ENCODE measurements around the gene HRAS.
A peak's percentile ranks its signal among the peaks of the same experiment; 100 is the strongest.

Gene HRAS

GRCh38 chr11:550746-551085 lies 15.3 kb upstream of the HRAS start:
- H3K4me3 ChIP-seq (ENCODE audit: low read length): no peak overlapping the region
- no peaks in the 10 kb centered on the region for H3F3A ChIP-seq (ENCODE audit: control insufficient read depth, insufficient read depth)
- no peaks in the 10 kb centered on the region for H4K20me1 ChIP-seq (ENCODE audit: control insufficient read depth, insufficient read depth, low read depth, low read length)
- H3K36me3 ChIP-seq (ENCODE audit: control insufficient read depth, low read length): no peaks in the 10 kb centered on the region
- H3K9me2 ChIP-seq (replicated peaks; ENCODE audit: control insufficient read depth, low read length): no peaks in the 10 kb centered on the region
- TF ChIP-seq CTCF (IDR thresholded peaks at IDR 0.05; ENCODE audit: low read depth, low read length, poor library complexity, severe bottlenecking) (no peak), EZH2phosphoT487 (IDR thresholded peaks at IDR 0.05; ENCODE audit: borderline replicate concordance, low read length) (no peak)
- peaks cover 6% of the 10 kb centered on the region for H3K27me3 ChIP-seq (ENCODE audit: control insufficient read depth, low read length)
- no peaks in the 10 kb centered on the region for H3K79me2 ChIP-seq (ENCODE audit: control insufficient read depth, low read length)
- no peaks in the 10 kb centered on the region for H3K9me3 ChIP-seq (ENCODE audit: control insufficient read depth, insufficient read depth, low read length)
- no peak overlapping the region for H3K4me2 ChIP-seq (ENCODE audit: low read length)
- H3K27ac ChIP-seq (ENCODE audit: low read depth, low read length): no peak overlapping the region
- H3K4me1 ChIP-seq (ENCODE audit: control insufficient read depth, low read length): peaks cover 22% of the 10 kb centered on the region

GRCh38 chr11:550021-550745 lies 14.8 kb upstream of the HRAS start:
- TF ChIP-seq EZH2phosphoT487 (IDR thresholded peaks at IDR 0.05; ENCODE audit: borderline replicate concordance, low read length) (no peak), CTCF (IDR thresholded peaks at IDR 0.05; ENCODE audit: low read depth, low read length, poor library complexity, severe bottlenecking) (no peak)
- Histone ChIP-seq H3K4me1 (ENCODE audit: control insufficient read depth, low read length) (peaks cover 17% of the 10 kb centered on the region), H3K36me3 (ENCODE audit: control insufficient read depth, low read length) (no peaks in the 10 kb centered on the region), H3K27ac (ENCODE audit: low read depth, low read length) (no peak overlapping the region), H3K9me2 (replicated peaks; ENCODE audit: control insufficient read depth, low read length) (no peaks in the 10 kb centered on the region), H3K79me2 (ENCODE audit: control insufficient read depth, low read length) (no peaks in the 10 kb centered on the region), H3F3A (ENCODE audit: control insufficient read depth, insufficient read depth) (no peaks in the 10 kb centered on the region), H3K4me2 (ENCODE audit: low read length) (no peak overlapping the region), H3K9me3 (ENCODE audit: control insufficient read depth, insufficient read depth, low read length) (no peaks in the 10 kb centered on the region), H4K20me1 (ENCODE audit: control insufficient read depth, insufficient read depth, low read depth, low read length) (no peaks in the 10 kb centered on the region), H3K27me3 (ENCODE audit: control insufficient read depth, low read length) (peaks cover under 1% of the 10 kb centered on the region), H3K4me3 (ENCODE audit: low read length) (no peak overlapping the region)

DNA sequence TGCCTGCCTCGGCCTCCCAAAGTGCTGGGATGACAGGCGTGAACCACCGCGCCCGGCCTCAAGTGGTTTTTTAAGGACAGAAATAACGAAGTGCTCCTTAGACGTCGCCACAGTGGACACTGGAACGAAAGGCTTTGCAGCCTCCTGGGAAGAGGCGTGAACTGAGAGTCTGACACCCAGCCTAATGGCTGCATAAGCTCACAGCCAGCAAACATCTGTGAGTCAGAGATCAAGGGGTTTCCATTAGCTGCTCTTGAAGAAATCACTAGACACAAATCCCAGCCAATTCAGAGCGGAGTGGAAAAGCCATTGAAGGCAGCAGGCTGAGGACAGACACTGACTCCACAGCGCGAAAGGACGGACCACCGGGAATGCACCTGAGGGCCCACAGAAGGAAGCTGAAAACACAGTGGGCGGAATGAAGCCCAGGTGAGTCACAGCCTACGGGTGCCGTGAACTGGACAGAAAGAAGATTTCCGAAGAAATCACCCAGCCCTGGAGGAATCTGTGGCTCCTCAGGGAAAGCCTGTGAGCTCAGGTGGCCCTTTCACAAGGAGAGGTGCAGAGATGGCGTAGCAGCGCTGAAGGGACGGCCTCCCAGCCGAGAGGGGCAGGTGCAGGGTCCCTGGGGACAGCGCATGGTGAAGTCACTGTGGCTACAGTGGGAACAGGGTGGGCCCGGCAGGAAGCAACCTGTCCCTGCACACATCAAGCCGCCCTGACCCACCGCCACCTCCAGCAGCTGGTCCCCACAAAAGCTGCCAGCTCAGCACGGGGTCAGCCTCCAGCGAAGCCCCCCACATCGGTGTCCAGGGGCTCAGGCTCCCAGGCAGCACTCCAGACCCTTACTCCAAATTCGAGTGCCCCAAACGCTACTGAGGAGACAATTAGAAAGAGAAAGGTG lies 13.6 kb upstream of the HRAS start:
- H3F3A ChIP-seq (ENCODE audit: control insufficient read depth, insufficient read depth): no peaks in the 10 kb centered on the region
- H3K36me3 ChIP-seq (ENCODE audit: control insufficient read depth, low read length): no peaks in the 10 kb centered on the region
- no peak for TF ChIP-seq EZH2phosphoT487 (IDR thresholded peaks at IDR 0.05; ENCODE audit: borderline replicate concordance, low read length)
- H3K79me2 ChIP-seq (ENCODE audit: control insufficient read depth, low read length): no peaks in the 10 kb centered on the region
- H3K4me3 ChIP-seq (ENCODE audit: low read length): no peak overlapping the region
- peaks cover 10% of the 10 kb centered on the region for H3K4me1 ChIP-seq (ENCODE audit: control insufficient read depth, low read length)
- no peaks in the 10 kb centered on the region for H3K27me3 ChIP-seq (ENCODE audit: control insufficient read depth, low read length)
- H3K4me2 ChIP-seq (ENCODE audit: low read length): peak overlapping the region; percentile 10; the same call in 1 of the 2 replicates
- H4K20me1 ChIP-seq (ENCODE audit: control insufficient read depth, insufficient read depth, low read depth, low read length): no peaks in the 10 kb centered on the region
- H3K9me3 ChIP-seq (ENCODE audit: control insufficient read depth, insufficient read depth, low read length): no peaks in the 10 kb centered on the region
- H3K27ac ChIP-seq (ENCODE audit: low read depth, low read length): no peak overlapping the region
- no peaks in the 10 kb centered on the region for H3K9me2 ChIP-seq (replicated peaks; ENCODE audit: control insufficient read depth, low read length)

DNA sequence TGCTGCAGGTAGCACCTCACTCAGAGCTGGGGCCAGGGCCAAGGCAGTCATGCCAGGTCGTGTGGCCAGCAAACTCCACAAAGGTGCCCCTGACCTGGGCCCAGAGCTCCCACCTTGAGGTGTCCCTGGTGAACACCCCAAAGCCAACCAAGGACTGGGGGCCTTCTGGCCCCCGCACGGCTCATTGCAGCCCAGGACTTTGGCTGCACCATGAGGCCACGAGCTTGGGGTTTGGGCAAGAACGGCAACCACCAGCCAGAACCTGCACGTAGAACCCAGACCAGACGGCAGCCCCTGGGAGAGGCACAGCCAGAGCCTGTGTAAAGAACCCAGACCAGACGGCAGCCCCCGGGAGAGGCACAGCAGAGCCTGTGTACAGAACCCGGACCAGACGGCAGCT lies 9.8 kb upstream of the HRAS start:
- Histone ChIP-seq H3K27ac (ENCODE audit: low read depth, low read length) (no peak overlapping the region), H3K4me1 (ENCODE audit: control insufficient read depth, low read length) (peaks cover 18% of the 10 kb centered on the region), H3K9me2 (replicated peaks; ENCODE audit: control insufficient read depth, low read length) (no peaks in the 10 kb centered on the region), H3K27me3 (ENCODE audit: control insufficient read depth, low read length) (no peaks in the 10 kb centered on the region), H3F3A (ENCODE audit: control insufficient read depth, insufficient read depth) (no peaks in the 10 kb centered on the region), H3K79me2 (ENCODE audit: control insufficient read depth, low read length) (no peaks in the 10 kb centered on the region), H4K20me1 (ENCODE audit: control insufficient read depth, insufficient read depth, low read depth, low read length) (no peaks in the 10 kb centered on the region), H3K9me3 (ENCODE audit: control insufficient read depth, insufficient read depth, low read length) (no peaks in the 10 kb centered on the region), H3K4me2 (ENCODE audit: low read length) (no peak overlapping the region), H3K36me3 (ENCODE audit: control insufficient read depth, low read length) (no peaks in the 10 kb centered on the region), H3K4me3 (ENCODE audit: low read length) (no peak overlapping the region)
- TF ChIP-seq CTCF (IDR thresholded peaks at IDR 0.05; ENCODE audit: low read depth, low read length, poor library complexity, severe bottlenecking) (no peak), EZH2phosphoT487 (IDR thresholded peaks at IDR 0.05; ENCODE audit: borderline replicate concordance, low read length) (no peak)

Measured in DOHH2 (cell line).